ENCODE results near the gene ZNF516.

DNA sequence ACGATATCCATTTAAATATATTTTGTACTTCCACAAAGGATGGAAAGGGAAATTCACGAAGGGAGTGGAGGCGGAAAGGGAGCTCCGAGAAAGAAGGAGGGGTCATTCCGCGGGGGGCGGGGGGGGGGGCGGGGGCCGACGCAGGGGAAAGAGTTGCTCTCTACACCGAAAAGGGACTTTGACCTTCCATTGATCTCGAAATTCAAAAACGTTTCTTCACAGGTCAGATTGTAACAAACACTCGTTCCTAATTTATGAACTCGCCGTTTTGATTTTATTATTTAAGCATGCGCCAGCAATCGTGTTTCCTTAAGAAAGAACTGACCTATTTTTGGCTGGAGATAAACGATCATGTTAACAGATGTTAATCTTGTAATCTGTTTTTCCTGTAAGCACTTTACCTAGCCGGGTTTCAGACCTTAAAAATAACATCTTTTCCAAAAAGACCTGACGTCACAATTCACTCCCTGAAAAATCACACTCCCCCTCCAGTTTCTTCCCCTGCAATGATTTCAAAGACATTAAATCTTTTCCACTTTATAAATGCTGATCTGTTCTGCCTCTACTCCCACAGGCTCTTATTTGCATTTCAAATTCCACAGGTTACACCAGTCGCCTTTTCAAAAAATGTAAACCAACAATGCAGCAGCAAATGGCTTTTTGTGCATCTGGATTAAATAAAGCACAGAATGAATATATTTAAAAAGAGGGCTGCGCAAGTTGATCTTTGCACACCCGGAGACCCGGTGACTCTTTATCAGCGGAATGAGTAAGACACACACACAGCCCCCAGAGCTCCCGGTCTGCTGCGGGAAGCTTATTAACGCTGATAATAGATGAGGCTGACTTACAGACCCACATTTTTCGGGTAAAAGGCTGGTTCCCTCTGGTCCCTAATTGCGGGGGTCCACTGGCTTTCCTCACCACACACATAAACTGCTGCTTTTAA, 1.6 kb downstream of the ZNF516 start:
- TF ChIP-seq, protein P1, sequence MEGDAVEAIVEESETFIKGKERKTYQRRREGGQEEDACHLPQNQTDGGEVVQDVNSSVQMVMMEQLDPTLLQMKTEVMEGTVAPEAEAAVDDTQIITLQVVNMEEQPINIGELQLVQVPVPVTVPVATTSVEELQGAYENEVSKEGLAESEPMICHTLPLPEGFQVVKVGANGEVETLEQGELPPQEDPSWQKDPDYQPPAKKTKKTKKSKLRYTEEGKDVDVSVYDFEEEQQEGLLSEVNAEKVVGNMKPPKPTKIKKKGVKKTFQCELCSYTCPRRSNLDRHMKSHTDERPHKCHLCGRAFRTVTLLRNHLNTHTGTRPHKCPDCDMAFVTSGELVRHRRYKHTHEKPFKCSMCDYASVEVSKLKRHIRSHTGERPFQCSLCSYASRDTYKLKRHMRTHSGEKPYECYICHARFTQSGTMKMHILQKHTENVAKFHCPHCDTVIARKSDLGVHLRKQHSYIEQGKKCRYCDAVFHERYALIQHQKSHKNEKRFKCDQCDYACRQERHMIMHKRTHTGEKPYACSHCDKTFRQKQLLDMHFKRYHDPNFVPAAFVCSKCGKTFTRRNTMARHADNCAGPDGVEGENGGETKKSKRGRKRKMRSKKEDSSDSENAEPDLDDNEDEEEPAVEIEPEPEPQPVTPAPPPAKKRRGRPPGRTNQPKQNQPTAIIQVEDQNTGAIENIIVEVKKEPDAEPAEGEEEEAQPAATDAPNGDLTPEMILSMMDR (IDR thresholded peaks at IDR 0.05; ENCODE audit: poor library complexity): no peak
- TF ChIP-seq EZH2 (IDR thresholded peaks at IDR 0.05; ENCODE audit: borderline replicate concordance): no peak

Measured in hepatocyte (in vitro differentiated cells).